ENCODE measurements around the gene SRRM1. TPM values are rescaled to one million over a fixed set of nuclear protein-coding genes. Genes with fewer than 3 reads are reported as not detected.

The SRRM1 gene
- total and polyA plus RNA-seq, 9 of the 15 experiments (the other 6 are each of a cell fraction or from before 2014, with no cell fraction given) = 54.5 to 268 (median 115) TPM

- TF ChIP-seq SFPQ (IDR thresholded peaks at IDR 0.05; ENCODE audit: low read depth, low read length) (no peak), ZNF263 (CRISPR knock-in tag; IDR thresholded peaks at IDR 0.05; ENCODE audit: borderline replicate concordance) (no peak), YY1 (IDR thresholded peaks at IDR 0.05; ENCODE audit: borderline replicate concordance in 1 of 3, control insufficient read depth in 1 of 3, extremely low read depth in 1 of 3, insufficient read depth in 3 of 3, insufficient read length in 1 of 3, insufficient replicate concordance in 2 of 3, low read depth in 1 of 3, low read length in 2 of 3) (no peak), ZNF511 (CRISPR knock-in tag; IDR thresholded peaks at IDR 0.05) (no peak), ZBTB7A (IDR thresholded peaks at IDR 0.05; ENCODE audit: borderline replicate concordance, control insufficient read depth, low read depth, low read length) (no peak), CREB3L1 (IDR thresholded peaks at IDR 0.05; ENCODE audit: borderline replicate concordance, low read depth) (no peak), OTX1 (CRISPR knock-in tag; IDR thresholded peaks at IDR 0.05) (no peak)
Measured at GRCh38 chr1:24708938-24709337, 65.8 kb downstream of the SRRM1 start (continued).
